ENCODE measurements around the gene RFNG.

Gene RFNG

DNA sequence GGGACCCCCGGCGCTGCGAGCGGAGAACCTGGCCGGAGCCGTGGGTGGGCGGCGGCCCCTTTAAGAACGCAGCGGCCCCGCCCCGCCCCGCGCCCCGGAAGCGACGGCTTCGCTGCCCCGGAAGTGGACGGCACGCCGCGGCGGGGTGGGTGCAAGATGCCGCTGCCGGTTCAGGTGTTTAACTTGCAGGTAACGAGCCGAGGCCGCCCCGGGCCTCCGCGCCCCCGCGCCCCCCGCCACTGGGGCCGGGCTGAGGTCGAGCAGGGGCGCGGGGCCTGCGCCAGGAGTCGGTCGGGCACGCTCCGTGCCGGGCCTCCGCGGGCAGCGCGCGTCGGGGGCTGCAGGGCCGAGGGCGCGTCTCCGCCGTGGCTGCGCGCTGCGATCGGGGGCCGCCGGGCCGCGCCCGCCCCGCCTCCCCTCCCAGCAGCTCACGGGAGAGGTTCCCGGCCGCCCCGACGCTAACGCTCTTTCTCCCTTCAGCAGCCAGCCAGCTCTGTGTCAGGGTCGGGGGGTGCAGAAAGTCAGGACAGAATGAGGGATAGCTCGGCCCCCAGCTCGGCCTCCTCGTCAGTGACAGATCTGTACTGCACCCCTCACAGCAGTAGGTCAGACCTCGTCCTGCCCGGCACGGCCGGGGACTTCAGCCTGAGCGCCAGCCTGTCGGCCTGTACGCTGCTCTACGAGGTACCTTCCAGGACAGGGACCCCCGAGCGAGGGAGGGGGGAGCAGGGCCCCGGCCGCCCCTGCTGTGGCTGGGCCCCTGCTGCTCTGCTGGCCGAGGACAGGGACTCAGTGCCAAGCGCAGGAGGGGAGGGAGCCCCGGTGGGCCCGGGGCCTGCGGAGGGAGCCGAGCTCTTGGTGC lies at the start of gene RFNG, which contains the start of gene GPS1:
TSS of gene RFNG (minus strand) at position 36 of the 862 bp plus-strand sequence. CDS start 45 bp downstream, outside the sequence.
TSS of gene GPS1 (plus strand) at position 123 of the 862 bp plus-strand sequence. CDS start at position 157, 34 bp downstream.
- H3K4me3 Mint-ChIP-seq, result peak within 1 kb of the TSS; percentile 87
- H3K27ac Mint-ChIP-seq, result peak within 1 kb of the TSS; percentile 78
- peaks cover 4% of the 10 kb centered on the region for H3K36me3 Mint-ChIP-seq (ENCODE audit: low read depth)
- no peaks in the 10 kb centered on the region for H3K27me3 Mint-ChIP-seq
- peaks cover 18% of the 10 kb centered on the region for H3K4me1 Mint-ChIP-seq (ENCODE audit: low read depth)
- H3K9me3 Mint-ChIP-seq, result no peaks in the 10 kb centered on the region

- Mint-ChIP-seq H3K27ac (no peak overlapping the region), H3K4me3 (peak overlapping the region; percentile 41), H3K4me1 (ENCODE audit: low read depth) (peaks cover 22% of the 10 kb centered on the region), H3K9me3 (no peaks in the 10 kb centered on the region), H3K27me3 (no peaks in the 10 kb centered on the region), H3K36me3 (ENCODE audit: low read depth) (no peaks in the 10 kb centered on the region)
Observed at GRCh38 chr17:82101301-82101715, 49.7 kb upstream of the RFNG start.

DNA sequence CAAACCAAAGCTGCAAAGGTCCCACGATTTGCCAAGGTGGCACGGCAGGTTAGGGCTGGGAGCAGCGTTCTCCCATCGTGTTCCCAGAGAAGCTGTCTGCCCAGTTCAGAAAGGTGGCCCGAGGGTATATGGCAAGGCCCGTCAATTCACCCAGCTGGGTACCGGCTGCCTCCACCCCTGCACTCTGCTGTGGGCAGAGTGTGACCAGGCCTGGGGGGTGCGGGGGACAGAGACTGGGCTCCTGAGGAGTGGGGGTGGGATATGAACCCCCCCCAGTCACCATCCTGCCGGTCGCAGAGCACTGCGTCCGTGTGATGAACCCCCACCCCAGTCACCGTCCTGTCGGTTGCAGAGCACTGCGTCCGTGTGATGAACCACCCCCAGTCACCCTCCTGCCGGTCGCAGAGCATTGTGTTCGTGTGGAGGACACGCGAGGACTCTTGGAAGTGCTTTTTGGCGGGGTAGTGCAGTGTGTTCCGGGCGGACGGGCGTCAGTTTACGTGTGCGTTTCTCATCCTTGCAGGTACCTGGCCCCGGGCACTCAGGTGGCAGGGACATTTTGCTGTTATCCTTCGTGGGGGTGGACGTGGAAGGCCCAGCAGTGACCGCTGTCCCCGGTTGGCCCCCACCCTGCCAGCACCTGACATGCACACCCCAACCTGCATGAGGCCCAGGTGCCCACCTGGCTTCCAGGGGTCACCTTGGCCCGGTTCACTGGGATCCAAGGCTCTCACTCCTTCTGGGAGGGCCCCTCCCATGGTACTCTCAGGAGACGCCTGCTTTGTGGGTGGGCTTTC lies 49.1 kb upstream of the RFNG start:
- H3K27me3 Mint-ChIP-seq, result no peaks in the 10 kb centered on the region
- H3K36me3 Mint-ChIP-seq (ENCODE audit: low read depth), result no peaks in the 10 kb centered on the region
- H3K4me1 Mint-ChIP-seq (ENCODE audit: low read depth), result peaks cover 21% of the 10 kb centered on the region
- no peaks in the 10 kb centered on the region for H3K9me3 Mint-ChIP-seq
- H3K4me3 Mint-ChIP-seq, result peak overlapping the region; percentile 83
- peak overlapping the region; percentile 31 for H3K27ac Mint-ChIP-seq

GRCh38 chr17:82098939-82099763 lies 47.5 kb upstream of the RFNG start:
- Mint-ChIP-seq H3K9me3 (no peaks in the 10 kb centered on the region), H3K4me1 (ENCODE audit: low read depth) (peaks cover 15% of the 10 kb centered on the region), H3K36me3 (ENCODE audit: low read depth) (no peaks in the 10 kb centered on the region), H3K4me3 (peak overlapping the region; percentile 83), H3K27ac (peak overlapping the region; percentile 84), H3K27me3 (no peaks in the 10 kb centered on the region)

- Mint-ChIP-seq H3K4me1 (ENCODE audit: low read depth) (peaks cover 15% of the 10 kb centered on the region), H3K36me3 (ENCODE audit: low read depth) (peaks cover 1% of the 10 kb centered on the region), H3K27me3 (no peaks in the 10 kb centered on the region), H3K4me3 (peak within 1 kb of the TSS; percentile 79), H3K9me3 (no peaks in the 10 kb centered on the region), H3K27ac (no peak within 1 kb of the TSS)
Observed at GRCh38 chr17:82098169-82098938, 46.7 kb upstream of the RFNG start, which contains the start of gene FASN. TSS of gene FASN (minus strand) at chr17:82098236. CDS start at chr17:82096445, 1,791 bp downstream.

DNA sequence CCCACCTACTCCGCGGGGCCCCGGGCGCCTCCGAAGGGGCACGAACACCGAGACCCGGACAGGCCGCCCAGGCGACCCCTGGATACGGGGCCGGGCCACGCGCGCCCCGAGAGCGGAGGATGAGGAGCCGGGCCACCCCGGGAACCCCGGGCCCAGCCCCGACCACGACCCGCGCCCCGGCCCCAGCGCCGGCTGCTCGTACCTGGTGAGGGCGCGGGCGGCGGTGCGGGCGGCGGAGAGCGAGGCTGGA lies 46.2 kb upstream of the RFNG start:
- Mint-ChIP-seq H3K27me3 (no peaks in the 10 kb centered on the region), H3K9me3 (no peaks in the 10 kb centered on the region), H3K4me1 (ENCODE audit: low read depth) (peaks cover 15% of the 10 kb centered on the region), H3K4me3 (peak overlapping the region; percentile 51), H3K27ac (no peak overlapping the region), H3K36me3 (ENCODE audit: low read depth) (peaks cover 4% of the 10 kb centered on the region)

GRCh38 chr17:82097184-82097918 lies 45.7 kb upstream of the RFNG start:
- no peaks in the 10 kb centered on the region for H3K27me3 Mint-ChIP-seq
- no peaks in the 10 kb centered on the region for H3K9me3 Mint-ChIP-seq
- no peak overlapping the region for H3K27ac Mint-ChIP-seq
- H3K4me1 Mint-ChIP-seq (ENCODE audit: low read depth), result peaks cover 13% of the 10 kb centered on the region
- peak overlapping the region; percentile 79 for H3K4me3 Mint-ChIP-seq
- H3K36me3 Mint-ChIP-seq (ENCODE audit: low read depth), result peaks cover 4% of the 10 kb centered on the region

- no peaks in the 10 kb centered on the region for H3K9me3 Mint-ChIP-seq
Observed at GRCh38 chr17:82096709-82097183, 45.1 kb upstream of the RFNG start.

DNA sequence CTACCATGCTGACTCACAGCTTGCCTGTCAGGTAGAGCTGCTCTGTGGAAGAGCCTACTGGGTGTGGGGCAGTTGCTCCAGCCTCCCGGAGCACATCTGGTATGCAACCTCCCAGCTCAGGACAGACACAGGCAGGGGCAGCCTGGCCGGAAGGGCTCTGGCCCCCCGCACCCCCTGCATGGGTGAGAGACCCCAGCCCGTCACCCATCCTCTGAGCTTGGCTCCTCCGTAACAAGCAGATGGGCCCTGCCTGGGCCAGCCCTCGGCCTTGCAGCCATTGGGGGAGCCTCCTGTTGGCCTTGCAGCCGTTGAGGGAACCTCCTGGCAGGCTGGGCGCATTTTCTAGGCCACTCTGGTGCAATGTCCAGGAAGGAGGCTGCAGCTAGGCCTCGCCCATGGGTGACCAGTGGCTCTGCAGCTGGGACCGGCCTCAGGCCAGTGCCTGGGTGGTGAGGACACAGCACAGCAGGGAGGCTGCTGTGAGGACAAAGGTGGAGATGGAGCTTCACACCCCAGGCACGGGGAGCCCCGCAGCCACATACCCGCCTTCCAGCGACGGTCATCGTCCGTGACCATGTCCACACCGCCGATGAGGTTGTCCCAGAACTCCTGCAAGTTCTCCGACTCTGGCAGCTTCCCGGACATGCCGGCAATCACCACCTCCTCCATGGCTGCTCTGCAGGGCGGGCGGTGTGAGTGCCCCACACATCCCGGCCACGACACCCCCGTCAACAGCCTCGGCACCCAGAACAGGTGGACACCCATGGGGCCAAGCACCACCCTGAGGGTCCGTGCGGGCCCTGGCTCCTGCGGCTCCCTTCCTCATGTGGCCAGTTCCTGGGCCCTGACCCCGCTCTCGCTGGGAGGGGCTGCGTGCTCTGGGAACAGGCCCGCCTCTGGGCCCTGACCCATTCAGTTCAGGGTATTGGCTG lies 44.4 kb upstream of the RFNG start:
- Mint-ChIP-seq H3K4me3 (peak overlapping the region; percentile 79), H3K36me3 (ENCODE audit: low read depth) (peaks cover 4% of the 10 kb centered on the region), H3K27ac (no peak overlapping the region), H3K4me1 (ENCODE audit: low read depth) (peaks cover 11% of the 10 kb centered on the region), H3K9me3 (no peaks in the 10 kb centered on the region), H3K27me3 (no peaks in the 10 kb centered on the region)

More at GRCh38 chr17:82096709-82097183, 45.1 kb upstream of the RFNG start:
- Mint-ChIP-seq H3K27ac (peak overlapping the region; percentile 65), H3K36me3 (ENCODE audit: low read depth) (peaks cover 4% of the 10 kb centered on the region), H3K4me1 (ENCODE audit: low read depth) (peaks cover 11% of the 10 kb centered on the region), H3K27me3 (no peaks in the 10 kb centered on the region), H3K4me3 (peak overlapping the region; percentile 79)

- H3K4me1 Mint-ChIP-seq (ENCODE audit: low read depth), result peaks cover 8% of the 10 kb centered on the region
- H3K9me3 Mint-ChIP-seq, result no peaks in the 10 kb centered on the region
- no peak overlapping the region for H3K27ac Mint-ChIP-seq
- peak overlapping the region; percentile 79 for H3K4me3 Mint-ChIP-seq
- peaks cover 4% of the 10 kb centered on the region for H3K36me3 Mint-ChIP-seq (ENCODE audit: low read depth)
- H3K27me3 Mint-ChIP-seq, result no peaks in the 10 kb centered on the region
Observed at GRCh38 chr17:82094931-82095776, 43.5 kb upstream of the RFNG start.

DNA sequence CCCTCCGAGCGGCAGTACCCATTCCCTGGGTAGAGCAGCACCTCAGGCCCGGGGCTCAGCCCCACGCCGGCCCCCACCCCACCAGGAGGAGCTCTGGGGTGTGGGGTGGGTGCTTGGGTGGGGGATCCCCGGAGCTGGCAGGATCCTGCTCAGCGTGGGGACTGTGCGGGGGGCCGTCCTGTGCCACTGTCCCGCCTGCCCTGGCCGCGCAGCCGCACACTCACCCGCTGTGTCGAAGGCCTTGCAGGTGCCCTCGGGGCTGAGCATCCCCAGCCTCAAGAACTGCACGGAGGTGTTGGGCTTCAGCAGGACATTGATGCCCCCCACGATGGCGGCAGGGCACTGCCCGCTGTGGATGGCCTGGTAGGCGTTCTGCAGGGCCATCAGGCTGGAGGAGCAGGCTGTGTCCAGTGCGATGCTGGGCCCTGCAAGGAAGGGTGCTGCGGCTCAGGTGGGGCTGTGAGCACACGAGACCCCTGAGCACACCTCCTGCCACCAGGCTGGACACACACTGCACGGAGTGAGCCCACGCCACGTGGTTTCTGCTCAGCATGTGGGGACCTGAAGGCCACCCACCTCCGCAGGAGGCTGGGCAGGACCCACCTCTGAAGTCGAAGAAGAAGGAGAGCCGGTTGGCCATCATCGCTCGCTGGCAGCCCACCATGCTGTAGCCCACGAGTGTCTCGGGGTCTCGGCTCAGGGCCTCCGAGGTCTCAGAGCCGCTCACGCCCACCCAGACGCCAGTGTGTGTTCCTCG lies 41.6 kb upstream of the RFNG start:
- Mint-ChIP-seq H3K36me3 (ENCODE audit: low read depth) (peaks cover 6% of the 10 kb centered on the region), H3K27me3 (no peaks in the 10 kb centered on the region), H3K27ac (no peak overlapping the region), H3K4me3 (no peak overlapping the region), H3K4me1 (ENCODE audit: low read depth) (peaks cover 3% of the 10 kb centered on the region), H3K9me3 (no peaks in the 10 kb centered on the region)
